ENCODE results near the gene GATM. TPM values are rescaled to one million over a fixed set of nuclear protein-coding genes. Genes with fewer than 3 reads are reported as not detected.

GATM gene
- total and polyA plus RNA-seq, 10 of the 15 experiments (the other 5 are each of a cell fraction or from before 2014, with no cell fraction given), result 11.7 to 83.1 (median 38.2) TPM

DNA sequence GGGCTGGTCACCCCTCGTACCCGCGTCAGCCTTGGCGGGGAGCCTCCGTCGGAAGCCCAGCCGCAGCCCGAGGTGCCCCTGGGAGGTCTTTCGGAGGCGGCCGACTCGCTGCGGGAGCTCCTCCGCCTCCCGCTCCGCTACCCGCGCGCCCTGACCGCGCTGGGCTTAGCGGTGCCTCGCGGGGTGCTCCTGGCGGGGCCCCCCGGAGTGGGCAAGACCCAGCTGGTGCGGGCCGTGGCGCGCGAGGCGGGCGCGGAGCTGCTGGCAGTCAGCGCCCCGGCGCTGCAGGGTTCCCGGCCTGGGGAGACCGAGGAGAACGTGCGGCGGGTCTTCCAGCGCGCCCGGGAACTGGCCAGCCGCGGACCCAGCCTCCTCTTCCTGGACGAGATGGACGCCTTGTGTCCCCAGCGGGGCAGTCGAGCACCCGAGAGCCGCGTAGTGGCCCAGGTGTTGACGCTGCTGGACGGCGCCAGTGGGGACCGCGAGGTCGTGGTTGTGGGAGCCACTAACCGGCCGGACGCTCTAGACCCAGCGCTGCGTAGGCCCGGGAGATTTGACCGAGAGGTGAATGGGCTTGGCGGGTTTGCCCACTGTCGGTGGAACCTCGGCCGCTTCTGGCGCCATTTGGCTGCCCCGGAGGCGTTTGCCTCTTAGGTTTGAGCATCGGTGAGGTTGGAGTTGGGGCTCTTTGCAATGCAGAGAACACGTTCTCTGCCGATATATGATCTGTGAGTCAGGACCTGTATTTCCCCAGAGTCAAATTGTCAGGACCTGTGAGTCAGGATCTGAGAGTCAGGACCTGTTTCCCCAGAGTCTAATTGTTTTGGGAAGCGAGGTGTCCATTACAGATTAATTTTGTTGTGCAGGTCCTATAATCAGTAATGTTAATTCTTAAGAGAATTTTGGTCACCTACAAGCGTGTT, 24.9 kb upstream of the GATM start (continued):
- no peak for TF ChIP-seq BMI1 (IDR thresholded peaks at IDR 0.05; ENCODE audit: borderline replicate concordance)
- no peak for TF ChIP-seq KLF5 (IDR thresholded peaks at IDR 0.05; ENCODE audit: partially characterized antibody)
- TF ChIP-seq SUPT20H (IDR thresholded peaks at IDR 0.05; ENCODE audit: borderline replicate concordance, control insufficient read depth, low read depth, low read length), result no peak
- TF ChIP-seq HDAC2 (IDR thresholded peaks at IDR 0.05), result no peak
- peak; percentile 33; the same call in 1 of the 2 replicates for TF ChIP-seq GATAD2B (conservative IDR thresholded peaks at IDR 0.05; ENCODE audit: low read depth)
- no peak for TF ChIP-seq NFXL1 (IDR thresholded peaks at IDR 0.05; ENCODE audit: borderline replicate concordance)
- no peak for TF ChIP-seq SP1 (IDR thresholded peaks at IDR 0.05; ENCODE audit: low read depth, low read length)
- TF ChIP-seq RAD21 (IDR thresholded peaks at IDR 0.05; ENCODE audit: insufficient read depth, low read depth, low read length), result no peak
- TF ChIP-seq ASH2L (IDR thresholded peaks at IDR 0.05; ENCODE audit: borderline replicate concordance, low read depth), result no peak
- no peak for TF ChIP-seq EGR1 (IDR thresholded peaks at IDR 0.05; ENCODE audit: borderline replicate concordance in 1 of 2, low read depth in 2 of 2, low read length in 2 of 2)

Measured in GM12878 (cell line).